Islet of Langerhans (tissue), 1 donor: ENCODE measurements around the gene ACIN1.

ENCODE experiments used
- FAIRE-seq: peaks from one replicate; lab custom pipeline; 2011; peaks lifted over from hg19 to GRCh38; lab: Jason Lieb, UNC

ACIN1 gene

DNA sequence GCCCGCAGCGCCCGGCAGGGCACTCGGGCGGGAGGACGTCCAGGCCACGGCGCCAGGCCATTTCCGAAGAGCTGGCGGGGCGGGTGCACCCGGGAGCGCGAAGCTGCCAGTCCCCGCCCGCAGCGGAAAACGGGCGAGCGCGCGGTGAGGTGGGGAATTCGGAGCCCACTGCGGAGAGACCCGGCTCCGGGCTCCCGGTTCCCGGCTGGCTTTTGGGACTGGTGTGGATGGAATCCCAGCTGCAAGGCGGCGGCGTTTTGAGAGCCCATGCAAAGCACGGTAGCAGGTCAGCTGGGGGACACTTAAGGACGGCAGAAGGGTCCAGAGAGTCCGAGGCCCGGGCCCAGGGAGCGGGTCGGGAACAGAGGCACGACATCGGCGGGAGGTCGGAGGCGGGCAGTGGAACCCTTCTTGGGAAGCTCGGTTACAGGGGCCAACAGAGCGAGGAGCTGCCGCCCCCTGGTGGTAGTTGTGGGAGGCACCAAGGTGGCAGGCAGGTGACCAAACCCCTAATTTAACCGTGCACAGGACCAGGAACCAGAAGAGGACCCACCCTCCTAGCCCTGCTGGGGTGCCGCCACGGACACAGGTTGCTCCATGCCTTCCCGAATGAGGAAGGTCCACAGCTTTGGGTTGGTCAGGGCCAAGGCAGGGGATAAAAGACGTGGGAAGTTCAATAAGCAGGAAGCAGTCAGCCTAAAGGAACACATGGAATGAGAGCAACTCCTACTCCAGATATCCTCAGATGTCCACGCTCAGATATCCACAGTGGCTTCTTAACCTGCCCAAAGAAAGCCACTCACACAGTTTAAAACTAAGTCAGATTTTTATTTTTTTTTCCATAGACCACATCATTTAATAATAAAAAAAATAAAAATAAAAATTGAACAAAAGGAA lies 36.9 kb downstream of the ACIN1 start:
- no peak for FAIRE-seq

DNA sequence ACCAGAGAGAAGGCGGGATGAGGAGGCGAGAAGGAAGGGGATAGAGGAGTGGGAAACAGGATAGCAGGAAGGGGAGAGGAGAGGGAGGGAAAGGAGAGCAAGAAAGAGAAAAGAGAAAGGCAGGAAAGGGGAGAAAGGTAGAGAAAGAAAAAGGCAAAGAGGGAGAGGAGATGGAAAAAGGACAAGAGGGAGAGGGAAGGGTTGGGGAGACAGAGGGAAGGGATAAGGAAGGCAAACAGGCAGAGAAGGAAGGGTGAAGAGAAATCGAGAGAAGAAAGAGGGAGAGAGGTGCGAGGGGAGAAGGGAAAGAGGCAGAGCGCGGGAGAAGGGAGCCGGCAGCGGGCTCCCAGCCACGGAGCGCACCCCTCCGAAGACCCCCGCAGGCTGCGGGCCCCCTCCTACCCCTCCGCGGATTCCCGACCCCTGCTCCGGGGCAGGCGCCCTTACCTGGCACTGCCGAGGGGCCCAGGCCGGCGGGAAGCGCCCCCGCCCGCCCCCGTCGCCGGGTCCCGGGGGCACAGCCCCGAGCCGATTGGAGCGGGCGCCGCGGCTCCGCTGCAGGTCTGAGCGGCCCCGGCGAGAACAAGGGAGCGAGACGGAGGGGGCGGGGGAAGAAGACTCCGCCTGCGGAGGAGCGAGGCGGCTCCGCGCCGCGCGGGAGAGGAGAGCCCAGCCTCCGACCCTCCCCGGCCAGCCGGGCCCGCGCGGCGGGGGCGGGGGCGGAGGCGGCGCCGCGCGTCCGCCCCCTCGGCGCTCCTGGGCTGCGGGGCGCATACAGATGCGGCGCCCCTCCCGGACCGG lies 37.8 kb downstream of the ACIN1 start, which contains the start of gene CDH24:
TSS of gene CDH24 (minus strand) at position 565 of the 801 bp plus-strand sequence. CDS start 1,787 bp downstream, outside the sequence.
- FAIRE-seq = no peak

GRCh38 chr14:23056145-23056955 lies 38.6 kb downstream of the ACIN1 start:
- FAIRE-seq = no peak

- FAIRE-seq = no peak
These were observed 39.3 kb downstream of the ACIN1 start for GRCh38 chr14:23055621-23056144.

DNA sequence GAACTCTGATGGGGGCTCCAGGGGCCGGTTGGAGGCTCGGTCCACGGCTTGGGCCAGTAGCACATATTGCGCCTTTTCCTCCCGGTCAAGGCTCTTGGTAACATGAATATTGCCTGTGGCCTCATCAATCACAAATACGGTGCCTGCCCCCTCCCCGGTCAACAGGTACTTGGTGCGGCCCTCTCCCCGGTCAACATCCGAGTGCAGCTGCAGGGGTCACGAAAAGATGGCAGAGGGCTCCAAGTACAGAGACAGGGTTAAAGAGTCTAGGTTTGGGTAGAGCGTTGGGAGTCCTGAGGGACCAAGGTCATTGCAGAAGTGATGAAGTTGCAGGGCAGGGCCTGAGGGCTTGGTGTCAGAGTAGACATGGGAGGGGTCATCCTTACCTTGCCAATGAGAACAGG lies 39.8 kb downstream of the ACIN1 start:
- no peak for FAIRE-seq

DNA sequence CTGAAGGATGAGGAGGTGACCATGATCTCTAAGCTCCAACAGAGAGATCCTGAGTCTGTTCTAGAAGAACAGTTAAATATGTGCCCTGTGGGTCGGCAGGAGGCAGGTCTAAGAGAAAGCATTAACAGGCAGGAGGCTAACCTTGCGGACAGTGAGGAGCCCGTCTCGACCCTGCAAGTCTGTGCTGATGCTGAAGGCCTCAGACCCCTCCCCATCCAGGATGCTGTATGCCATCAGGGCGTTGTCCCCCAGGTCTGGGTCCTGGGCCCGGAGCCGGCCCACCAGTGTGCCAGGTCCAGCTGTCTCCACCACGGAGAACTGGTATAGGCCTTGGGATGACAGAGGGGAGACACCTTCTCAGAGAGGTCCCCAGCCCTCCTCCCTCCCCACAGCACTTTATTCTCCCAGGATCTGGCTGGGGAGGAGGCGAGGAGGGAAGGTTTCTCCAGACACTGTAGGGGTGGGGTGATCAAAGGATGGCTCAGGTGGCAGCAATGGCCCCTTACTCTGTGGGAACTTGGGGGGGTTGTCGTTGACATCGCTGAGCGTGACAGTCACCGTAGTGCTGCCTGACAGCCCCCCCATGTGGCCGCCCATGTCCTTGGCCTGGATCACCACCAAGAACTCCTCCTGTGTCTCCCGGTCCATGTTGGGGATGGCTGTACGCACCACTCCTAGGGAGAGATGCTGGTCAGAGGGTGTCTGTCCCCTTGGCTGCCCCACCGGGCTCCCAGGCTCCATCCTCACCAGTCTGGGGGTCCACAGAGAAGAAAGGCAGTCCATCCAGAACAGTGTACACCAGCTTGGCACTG lies 40.7 kb downstream of the ACIN1 start:
- FAIRE-seq = no peak

- FAIRE-seq = no peak
These were observed 41.5 kb downstream of the ACIN1 start for GRCh38 chr14:23053426-23053825.

- no peak for FAIRE-seq
These were observed 42.3 kb downstream of the ACIN1 start for GRCh38 chr14:23052671-23053070.

DNA sequence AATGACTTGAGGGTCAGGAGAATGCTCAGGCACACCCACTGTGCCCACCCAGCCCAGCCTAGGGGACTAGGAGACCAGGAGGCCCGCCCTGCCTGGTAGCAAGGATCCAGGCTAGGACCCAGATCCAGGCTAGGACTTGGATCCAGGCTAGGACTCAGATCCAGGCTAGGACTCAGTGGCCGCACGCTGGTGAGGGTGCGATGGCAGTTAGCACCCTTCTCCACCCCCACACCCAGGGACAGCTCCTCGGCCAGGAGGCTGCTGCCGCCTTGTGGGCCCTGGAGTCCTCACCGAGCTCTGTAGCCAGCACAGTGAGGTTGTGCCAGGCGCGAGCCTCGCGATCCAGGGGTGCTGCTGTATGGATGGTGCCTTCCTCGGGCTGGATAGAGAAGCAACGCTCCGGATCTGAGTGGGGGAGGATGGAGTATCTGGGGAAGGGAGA lies 42.7 kb downstream of the ACIN1 start:
- no peak for FAIRE-seq

GRCh38 chr14:23051141-23052057 lies 43.5 kb downstream of the ACIN1 start:
- FAIRE-seq = no peak

DNA sequence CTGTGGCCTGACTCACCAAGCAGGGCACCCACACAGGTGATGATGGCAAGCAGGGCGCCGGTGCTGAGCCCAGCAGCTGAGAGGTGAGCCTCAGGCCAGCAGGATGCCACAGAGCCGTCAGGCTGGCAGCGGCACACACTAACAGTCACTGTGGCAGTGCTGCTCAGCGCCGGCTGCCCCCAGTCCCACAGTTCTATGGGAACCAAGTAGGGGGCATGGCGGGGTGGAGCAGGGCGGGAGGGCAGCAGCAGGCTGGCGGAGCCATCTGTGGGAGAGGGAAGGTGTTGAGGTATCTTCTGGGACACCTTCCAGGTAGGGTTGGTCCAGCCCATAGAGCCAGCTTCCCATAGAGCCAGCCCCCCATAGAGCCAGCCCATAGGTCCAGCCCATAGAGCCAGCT lies 45.9 kb downstream of the ACIN1 start:
- no peak for FAIRE-seq

DNA sequence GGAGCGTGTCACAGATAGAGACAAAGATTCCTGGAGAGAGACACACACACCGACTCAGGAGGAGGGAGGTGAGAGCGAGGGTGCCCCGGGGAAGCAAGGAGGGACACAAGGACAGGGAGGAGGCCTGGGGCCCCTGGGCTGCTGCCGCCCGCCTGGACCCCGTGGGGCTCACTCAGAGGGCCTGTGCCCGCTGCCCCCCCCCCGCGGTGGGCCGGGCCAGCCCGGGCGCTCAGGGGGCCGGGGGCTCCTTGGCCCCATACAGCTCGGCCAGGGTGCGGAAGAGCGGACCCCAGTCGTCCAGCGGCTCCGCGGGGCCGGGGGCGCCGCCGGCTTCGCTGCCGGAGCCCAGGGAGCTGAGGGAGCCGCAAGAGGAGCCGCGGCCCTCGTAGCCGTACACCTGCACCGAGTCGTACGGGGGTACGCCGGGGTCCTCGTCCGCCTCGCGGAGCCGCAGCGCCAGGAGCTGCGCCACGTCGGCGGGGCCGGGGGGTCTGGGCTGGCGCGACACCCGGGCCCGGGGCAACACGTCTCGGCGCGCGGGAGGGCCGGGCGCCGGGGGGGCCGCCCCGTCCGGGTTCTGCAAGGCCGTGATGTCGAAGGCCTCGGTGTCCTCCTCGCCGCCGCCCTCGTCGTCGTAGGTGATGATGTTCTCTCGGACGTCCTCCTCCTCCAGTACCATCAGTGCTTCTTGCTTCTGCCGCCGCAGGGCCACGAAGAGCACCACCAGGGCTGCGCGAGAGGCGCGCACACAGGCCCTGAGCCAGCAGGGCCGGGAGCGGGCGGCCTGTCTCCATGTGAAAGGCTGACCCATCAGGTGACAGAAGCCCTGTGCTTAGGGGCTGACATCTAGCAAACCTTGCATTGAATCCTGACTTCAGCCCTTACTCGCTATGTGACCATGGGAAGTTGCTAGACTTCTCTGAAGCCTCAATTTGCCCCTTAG lies 46.9 kb downstream of the ACIN1 start:
- no peak for FAIRE-seq

DNA sequence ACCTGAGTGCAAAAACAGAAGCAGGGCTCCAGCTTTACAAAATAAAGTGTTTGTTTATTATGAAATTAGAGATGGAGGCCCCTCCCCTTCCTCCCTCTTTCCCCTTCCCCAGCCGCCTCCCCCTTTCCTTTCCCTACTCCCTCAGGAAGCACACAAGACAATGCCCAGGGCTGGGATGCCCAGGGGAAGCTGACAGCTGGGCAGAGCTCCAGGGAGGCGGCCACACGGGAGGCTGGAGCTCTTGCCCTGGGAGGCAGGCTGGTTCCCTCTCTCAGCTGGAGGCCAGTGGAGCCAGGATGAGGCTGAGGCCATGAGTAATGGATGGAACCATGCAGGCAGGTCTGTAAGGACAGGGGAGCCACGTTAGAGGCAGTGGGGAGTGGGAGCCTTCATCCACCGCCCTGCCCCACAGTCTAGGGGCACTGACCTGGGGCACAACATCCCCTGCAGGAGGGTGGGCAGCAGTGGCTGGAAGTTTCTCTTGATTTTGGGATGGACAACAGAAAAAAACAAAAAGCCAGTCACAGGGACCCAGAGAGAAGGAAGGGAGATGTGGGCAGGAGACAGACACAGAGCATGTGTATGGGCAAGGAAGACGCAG lies 47.8 kb downstream of the ACIN1 start:
- FAIRE-seq = no peak

- no peak for FAIRE-seq
These were observed 49.2 kb downstream of the ACIN1 start for GRCh38 chr14:23045419-23046357.

DNA sequence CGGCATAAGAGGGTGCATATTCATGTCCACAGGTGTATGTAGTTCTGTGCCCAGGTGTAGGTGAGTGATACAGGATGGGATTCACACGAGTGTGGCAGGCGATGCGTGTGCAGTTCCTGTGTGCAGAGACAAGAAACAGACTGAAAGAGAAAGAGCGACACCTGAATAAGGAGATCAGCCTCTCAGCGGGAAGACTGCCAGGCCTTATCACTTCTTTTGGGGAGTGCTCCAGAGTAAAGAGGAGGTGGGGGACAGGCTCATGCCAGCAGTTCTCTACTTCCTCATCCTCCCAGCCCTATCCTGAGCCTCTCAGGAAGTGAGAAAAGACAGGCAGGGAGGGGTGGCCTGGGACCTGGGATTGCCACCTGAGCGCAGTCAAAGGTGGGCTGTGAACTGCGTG lies 50.1 kb downstream of the ACIN1 start:
- no peak for FAIRE-seq

DNA sequence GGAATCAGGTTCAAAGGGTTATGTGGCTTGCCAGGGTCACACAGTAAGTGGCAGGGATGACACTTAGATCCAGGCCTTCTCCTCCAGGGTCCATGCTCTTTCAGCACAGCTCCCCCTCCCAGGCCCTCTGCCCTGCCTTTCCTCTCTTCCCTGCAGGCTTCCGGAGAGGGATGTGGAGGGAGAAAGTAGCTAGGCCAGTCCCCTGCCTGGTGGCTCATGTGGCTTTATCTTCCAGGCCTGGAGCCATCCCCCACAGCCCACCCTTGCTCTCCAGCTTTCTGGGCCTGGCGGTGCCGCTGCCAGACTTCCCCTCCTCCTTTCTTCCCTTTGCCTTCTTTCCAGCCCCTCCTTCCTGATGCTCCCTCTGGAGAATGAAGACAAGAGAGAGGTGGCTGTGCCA lies 51.2 kb downstream of the ACIN1 start:
- FAIRE-seq = no peak

DNA sequence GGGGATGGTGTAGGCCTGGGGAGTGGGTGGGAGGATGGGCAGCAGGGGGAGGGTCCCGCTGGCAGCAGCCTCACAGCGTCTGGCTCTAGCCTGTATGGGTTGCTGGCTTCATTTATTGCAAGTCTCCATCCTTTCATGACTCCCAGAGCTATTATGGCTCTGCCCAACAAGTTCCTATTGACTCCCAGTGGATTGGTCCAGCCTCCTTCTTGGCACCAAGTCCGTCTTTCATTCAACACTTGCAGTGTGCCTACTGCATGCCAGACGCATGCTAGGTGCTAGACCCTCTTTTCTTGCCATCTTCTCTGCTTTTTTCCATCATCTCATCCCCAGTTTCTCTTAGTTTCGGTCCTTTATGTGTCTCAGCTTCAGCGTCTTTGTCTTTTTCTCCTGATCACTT lies 51.8 kb downstream of the ACIN1 start:
- no peak for FAIRE-seq
